GM21360 (cell line): ENCODE results near the gene CIART.
"Not testable (repeated sequence)": the region's sequence is repeated elsewhere in the genome, so short reads cannot be mapped to it uniquely, and the experiment has no call there.

ENCODE experiments used
- ATAC-seq: cut with Tn5 transposase; IDR thresholded peaks from one replicate; pipeline ENCODE4 v1.9.1; 2021; ENCODE audit warnings: mild to moderate bottlenecking, moderate library complexity; ENCODE audit not compliant: unreplicated experiment

The CIART gene

DNA sequence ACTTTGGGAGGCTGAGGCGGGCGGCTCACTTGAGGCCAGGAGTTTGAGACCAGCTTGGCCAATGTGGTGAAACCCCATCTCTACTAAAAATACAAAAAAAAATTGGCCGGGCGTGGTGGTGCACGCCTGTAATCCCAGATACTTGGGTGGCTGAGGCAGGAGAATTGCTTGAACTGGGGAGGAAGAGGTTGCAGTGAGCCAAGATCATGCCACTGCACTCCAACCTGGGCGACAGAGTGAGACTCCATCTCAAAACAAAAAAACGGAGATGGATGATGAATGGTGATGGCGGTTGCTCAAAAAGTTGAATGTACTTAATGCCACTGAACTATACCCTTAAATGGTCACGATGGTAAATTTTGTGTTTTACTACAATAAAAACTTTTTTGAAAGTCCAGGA is 26.2 kb downstream of the CIART start:
- ATAC-seq: not testable (repeated sequence)

DNA sequence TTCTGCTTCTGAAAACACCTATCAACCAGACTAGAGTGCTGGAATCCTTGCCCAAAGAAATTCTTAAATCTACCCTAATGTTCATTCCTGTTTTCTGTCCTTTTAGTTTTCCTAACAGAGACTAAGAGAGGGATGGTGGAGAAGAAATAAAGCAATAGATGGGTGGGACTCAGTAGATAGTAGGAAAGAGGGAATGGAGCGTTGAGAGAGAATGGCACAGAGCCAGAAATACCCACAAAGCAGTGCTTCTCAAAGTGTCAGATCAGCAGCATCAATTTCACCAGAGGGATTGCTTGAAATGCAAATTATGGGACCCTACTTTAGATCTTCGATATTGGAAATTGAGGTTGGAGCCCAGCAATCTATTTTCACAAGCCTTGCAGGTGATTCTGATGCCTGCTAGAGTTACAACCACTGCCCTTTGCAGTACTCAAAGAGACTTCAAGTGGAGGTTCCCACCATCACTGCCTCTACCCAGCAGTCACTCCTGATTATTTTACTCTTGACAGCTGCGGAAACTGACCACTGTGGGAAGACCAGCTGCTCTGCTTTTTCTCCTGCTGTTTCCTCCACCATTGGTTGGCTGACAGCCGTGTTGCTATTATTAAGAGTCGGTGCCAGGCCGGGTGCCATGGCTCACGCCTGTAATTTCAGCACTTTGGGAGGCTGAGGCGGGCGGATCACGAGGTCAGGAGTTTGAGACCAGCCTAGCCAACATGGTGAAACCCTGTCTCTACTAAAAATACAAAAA is 27.6 kb downstream of the CIART start:
- ATAC-seq: no peak

DNA sequence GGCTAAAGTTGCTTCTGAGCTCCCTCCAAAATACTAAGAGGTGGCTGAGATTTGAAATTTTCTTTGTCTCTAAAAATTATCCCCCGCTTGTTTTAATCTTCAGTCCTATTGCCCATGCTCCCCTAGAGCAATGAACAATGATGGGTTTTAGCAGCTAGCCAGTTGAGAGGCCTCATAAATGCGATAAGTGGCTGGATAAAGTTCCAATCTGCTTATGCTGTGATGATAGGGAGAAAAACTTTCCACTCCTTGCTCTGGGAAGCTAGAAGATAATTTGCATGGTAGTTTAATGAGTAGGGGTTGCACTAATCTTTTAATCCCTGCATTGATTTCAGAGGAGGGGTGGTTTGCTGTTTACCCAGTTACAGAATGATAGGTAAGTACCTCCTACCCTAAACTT is 29.4 kb downstream of the CIART start:
- no peak for ATAC-seq

DNA sequence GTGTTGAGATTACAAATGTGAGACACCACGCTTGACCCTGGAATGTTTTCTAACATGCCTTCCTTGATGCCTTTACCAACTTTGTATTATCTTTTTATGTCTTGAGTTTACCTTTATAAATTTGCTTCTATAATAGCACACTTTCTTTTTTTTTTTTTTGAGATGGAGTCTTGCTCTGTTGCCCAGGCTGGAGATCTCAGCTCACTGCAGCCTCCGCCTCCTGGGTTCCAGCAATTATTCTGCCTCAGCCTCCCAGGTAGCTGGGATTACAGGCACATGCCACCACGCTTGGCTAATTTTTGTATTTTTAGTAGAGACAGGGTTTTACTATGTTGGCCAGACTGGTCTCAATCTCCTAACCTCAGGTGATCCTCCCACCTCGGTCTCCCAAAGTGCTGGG is 32.3 kb downstream of the CIART start:
- not testable (repeated sequence) for ATAC-seq

DNA sequence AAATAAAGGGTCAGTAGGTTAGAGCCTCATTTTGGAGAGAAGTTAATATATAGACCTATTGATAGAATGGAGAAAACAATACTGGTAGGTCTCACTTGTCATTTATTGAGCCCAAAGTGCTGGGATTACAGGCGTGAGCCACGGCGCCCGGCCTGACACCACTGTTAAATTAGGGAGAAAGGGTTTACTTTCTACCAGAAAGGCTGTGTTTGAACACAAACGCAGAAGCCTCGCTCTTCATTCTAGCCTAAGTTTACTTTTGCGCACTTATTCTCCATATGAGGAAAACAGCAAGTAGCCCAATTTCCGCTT is 38.3 kb downstream of the CIART start:
- ATAC-seq: no peak

DNA sequence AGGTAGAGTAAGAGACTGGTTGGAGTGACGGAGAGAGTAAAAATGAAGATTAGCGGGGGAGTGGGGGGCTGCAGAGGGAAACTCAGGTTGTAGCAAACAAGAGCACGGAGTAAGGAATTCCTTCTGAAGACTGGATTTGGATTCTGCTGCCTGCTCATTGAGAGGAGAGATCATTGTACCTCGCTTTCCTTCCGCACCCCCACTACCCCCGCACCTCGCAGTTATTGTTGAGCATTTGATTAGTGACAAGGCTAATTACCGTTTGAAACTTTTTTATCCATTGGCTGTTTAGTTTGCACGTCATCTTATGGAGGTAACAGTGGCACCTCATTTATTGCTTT is 39.4 kb downstream of the CIART start:
- ATAC-seq: no peak

DNA sequence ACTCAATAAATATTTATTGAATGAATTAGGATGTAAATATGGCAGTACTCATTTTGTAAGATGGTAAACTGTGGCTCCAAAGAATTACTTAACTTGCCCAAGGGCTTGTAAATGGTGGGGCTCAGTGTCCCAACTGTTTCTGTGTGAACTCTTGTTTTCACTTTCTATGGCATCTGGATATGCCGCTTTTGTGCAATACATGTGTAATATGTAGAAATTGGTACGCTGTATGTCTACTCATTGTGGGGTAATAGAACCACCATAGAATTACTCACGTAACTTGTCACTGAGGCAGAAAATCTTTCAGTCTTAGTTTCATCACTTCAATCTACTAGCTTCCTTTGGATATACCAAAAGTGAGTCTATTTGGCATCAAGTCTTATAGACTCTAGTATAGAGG is 40.0 kb downstream of the CIART start:
- no peak for ATAC-seq

DNA sequence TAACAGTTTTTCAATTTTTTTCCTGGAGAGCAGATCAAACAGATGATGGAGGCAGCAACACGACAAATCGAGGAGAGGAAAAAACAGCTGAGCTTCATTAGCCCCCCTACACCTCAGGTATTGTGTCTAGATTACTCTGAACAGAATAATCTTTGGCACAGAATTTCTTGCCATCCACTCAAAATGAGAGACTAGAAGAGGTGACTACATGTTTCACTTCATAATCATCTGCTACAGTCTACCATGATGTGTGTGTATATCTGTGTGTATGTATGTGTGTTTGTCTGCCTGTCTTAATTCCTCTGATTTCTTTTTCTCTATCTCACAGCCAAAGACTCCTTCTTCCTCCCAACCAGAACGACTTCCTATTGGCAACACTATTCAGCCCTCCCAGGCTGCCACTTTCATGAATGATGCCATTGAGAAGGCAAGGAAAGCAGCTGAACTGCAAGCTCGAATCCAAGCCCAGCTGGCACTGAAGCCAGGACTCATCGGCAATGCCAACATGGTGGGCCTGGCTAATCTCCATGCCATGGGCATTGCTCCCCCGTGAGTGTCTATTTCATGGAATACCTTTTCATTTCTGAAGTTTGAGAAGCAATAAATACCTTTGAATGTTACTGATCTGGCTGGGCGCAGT is 50.4 kb downstream of the CIART start:
- no peak for ATAC-seq
